Measurements from ENCODE around the gene BPIFB3.

Gene BPIFB3

DNA sequence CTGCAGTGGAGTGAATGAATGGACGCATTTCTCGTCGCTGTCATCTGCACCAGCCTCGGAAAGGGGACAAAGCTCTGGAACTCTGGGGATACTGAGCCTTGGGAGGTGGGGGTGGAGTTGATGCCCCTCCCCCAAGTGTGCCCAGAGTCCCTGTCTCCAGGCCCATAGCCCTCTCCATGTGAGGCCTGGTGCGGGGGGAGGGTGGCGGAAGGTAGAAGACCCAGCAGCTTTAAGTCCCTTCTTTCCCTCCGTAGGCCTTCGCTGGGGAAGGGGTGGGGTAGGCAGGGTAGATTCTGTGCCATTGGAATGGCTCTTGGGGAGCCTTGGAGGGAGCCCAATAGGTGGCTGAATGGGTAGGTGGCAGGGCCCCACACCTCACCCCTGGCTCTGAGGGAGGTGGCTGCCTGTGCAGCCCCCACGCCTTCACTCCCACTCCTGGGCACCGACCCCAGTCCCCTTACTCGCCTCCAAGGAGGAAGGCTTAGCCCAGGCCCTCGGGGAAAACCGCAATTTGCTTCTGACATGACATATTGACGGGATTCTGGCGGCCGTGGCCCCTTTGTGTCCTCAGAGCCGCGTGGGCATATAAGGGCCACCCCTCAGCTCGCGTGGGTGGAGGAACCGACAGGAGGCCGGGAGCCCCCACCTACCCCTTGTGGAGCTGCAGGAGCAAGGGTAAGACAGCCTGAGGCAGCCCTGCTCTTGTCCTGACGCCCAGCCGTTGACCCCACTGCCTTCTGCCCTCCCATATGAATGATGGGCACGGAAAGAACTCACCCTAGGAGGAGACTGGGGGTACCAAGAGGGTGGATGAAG lies at the start of gene BPIFB3:
Gene BPIFB3 (plus strand): TSS at position 613 of the 816 bp plus-strand sequence. CDS start 1,533 bp downstream, outside the sequence.
- no peak for DNase-seq
- TF ChIP-seq POLR2A (IDR thresholded peaks at IDR 0.05; ENCODE audit: low read length) (no peak), GATA1 (IDR thresholded peaks at IDR 0.05; ENCODE audit: low read depth, low read length) (no peak)

DNA sequence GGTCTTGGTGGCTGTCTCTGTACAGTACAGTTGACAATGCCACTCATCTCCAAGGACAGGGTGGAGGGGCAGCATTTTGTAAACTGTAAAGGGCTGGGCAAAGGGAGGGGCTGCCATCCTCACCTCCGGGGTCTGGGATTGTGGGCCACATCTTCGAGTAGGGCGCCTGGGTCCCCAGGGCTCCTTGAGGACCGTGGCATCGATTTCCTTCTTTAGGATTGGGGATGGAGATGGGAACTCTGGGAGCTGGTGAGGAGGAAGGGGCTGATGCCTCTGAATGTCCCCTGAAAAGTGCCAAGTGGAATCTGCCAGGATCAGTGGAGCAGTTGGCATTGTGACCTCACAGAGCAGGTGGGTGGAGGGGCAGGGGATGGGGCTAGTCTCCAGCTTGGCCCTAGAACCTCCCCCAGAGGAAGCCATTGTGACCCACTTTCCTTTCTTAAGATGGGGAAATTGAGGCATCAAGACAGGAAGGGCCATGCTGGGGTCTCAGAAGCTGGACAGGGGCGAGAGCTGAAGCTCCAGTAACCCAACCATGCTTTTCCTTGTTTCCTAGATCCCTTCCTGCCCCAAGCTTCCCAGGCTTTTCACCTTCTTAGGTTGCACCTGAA lies 49.5 kb upstream of the BPIFB3 start, which contains the start of gene SUN5:
Gene SUN5 (minus strand): TSS at position 293 of the 611 bp plus-strand sequence. CDS start 93 bp downstream, at position 200.
- no peak for DNase-seq
- TF ChIP-seq POLR2A (IDR thresholded peaks at IDR 0.05; ENCODE audit: low read length) = no peak
- TF ChIP-seq GATA1 (IDR thresholded peaks at IDR 0.05; ENCODE audit: low read depth, low read length) = no peak

DNA sequence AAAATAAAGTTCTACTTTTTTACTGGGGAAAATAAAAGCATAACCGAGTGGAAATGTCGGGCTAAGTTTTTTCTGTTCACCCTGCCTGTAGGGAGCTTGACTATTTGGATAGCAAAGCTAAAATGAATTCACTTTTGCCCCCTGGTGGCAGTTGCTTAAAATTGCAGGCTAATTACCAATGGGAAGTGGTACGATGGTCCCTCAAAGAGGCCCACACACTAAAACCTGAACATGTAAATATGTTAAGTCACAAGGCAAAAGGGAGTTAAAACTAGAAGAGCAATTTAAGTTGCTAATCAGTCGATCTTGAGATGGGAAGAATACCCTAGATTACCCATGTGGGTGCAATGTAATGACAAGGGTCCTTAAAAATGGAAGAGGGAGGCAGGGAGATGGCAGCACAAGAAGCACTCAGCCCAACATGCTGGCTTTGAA lies 48.6 kb upstream of the BPIFB3 start:
- peak; percentile 32 to 53 for DNase-seq
- no peak for TF ChIP-seq GATA1 (IDR thresholded peaks at IDR 0.05; ENCODE audit: low read depth, low read length)
- no peak for TF ChIP-seq POLR2A (IDR thresholded peaks at IDR 0.05; ENCODE audit: low read length)

DNA sequence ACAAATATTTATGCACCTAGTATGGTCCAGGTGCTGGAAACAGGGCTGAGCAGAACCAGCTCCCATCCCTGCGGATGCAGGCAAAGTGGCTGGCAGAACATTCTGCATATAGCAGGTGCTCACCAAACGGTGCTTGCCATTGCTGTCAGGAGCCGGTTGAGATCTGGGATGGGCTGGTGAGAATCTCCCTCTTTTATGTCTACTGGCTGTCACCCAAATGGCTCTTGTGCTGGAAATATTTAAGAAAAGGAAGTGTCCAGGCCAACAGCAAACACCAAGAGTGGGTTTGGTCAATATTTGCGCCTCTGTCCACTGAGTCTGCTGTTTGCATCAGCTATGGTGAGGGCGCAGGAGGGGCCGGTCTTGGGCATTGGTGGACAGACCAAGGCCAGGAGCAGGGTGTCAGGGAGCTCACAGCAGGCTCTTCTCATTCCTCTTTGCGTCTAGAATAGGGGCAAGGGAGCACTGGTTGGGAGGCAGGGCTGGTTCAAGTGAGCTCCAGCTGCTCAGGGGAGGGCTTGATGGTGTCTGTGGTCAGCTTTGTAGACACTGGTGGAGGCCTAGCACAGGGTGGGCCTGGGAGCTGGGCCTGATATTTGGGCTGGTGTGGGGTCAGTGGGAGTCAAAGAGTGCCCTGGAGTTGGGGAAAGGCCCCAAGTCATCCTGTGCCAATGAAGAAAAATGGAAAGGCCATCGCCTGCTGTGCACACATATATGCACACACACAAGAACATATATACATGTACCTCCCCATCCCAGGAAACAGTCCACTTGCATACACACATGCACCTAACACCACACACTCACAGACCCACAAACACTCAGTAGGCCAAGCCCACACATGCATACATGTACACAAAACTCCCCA lies 47.6 kb upstream of the BPIFB3 start:
- no peak for DNase-seq
- no peak for TF ChIP-seq POLR2A (IDR thresholded peaks at IDR 0.05; ENCODE audit: low read length)
- no peak for TF ChIP-seq GATA1 (IDR thresholded peaks at IDR 0.05; ENCODE audit: low read depth, low read length)

DNA sequence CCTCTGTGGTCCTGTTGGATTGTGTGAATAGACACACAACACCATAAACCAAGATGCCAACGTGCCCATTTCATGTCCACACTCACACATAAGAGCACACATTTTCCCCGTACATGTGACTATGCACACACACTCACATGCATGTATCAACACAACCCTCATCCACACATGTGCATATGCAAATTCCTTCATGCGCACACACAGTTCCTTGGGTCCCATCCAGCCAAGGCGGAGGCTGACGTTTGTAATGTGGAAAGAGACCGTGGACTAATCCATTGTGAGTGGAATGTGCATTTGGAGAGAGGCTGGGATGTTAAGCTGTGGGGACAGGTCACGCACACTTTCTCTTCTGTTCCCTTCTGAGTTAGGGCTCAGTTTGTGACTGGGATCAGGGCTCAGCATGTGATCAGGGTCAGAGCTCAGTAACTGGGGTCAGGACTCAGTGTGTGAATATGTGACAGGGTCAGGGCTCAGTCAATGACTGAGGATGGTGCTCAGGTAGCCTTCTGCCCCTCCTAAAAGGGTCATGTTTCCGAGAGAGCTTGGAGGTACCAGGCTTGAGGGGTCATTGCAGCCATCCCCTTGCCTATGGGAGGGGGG lies 46.8 kb upstream of the BPIFB3 start:
- no peak for TF ChIP-seq GATA1 (IDR thresholded peaks at IDR 0.05; ENCODE audit: low read depth, low read length)
- no peak for TF ChIP-seq POLR2A (IDR thresholded peaks at IDR 0.05; ENCODE audit: low read length)
- DNase-seq = no peak

GRCh38 chr20:33007376-33008335 lies 46.0 kb upstream of the BPIFB3 start, which contains the start of gene BPIFB2:
Gene BPIFB2, plus strand, starts transcription at chr20:33007704. Its CDS starts 871 bp downstream, at chr20:33008575.
- DNase-seq = no peak
- TF ChIP-seq POLR2A (IDR thresholded peaks at IDR 0.05; ENCODE audit: low read length) = no peak
- no peak for TF ChIP-seq GATA1 (IDR thresholded peaks at IDR 0.05; ENCODE audit: low read depth, low read length)

DNA sequence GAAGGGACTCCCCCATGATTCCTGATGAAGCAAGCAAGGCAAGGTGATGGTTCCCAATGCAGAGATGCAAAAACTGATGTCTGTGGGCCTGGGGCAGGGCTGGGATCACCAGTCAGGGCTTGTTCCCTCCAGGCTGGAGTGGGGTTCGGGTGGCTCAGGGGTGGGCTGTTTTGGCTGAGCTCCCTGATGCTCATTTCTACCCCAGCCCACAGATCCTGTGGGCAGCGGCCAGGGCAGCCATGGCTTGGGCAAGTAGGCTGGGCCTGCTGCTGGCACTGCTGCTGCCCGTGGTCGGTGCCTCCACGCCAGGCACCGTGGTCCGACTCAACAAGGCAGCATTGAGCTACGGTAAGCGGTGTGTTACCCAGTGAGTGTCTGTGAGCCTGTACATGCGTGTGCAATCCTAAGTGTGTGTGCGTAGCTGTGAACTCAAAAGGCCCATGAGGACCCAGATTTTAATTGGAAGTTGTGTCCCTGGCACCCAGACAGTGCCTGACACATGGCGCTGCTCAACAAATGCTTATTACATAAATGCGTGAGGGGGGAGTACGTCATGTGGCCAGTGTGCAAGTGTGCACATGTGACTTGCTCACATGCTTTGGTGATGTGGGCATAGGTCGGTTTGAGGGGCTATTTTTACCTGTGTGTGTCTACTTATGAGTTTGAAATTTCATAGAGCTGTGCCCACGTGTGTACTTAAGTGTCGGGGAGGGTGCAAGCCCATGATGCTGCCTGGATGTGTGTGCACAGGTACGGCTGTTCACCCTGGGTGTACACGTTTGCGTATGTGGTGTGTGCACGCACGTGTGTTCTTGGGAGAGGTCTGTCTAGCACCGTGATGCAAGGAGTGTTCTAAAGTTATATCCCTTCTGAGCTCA lies 45.1 kb upstream of the BPIFB3 start:
- DNase-seq = no peak
- TF ChIP-seq GATA1 (IDR thresholded peaks at IDR 0.05; ENCODE audit: low read depth, low read length) (no peak), POLR2A (IDR thresholded peaks at IDR 0.05; ENCODE audit: low read length) (no peak)

- TF ChIP-seq GATA1 (IDR thresholded peaks at IDR 0.05; ENCODE audit: low read depth, low read length) (no peak), POLR2A (IDR thresholded peaks at IDR 0.05; ENCODE audit: low read length) (no peak)
- DNase-seq = no peak
Measured at GRCh38 chr20:33009214-33010132, 44.2 kb upstream of the BPIFB3 start.

DNA sequence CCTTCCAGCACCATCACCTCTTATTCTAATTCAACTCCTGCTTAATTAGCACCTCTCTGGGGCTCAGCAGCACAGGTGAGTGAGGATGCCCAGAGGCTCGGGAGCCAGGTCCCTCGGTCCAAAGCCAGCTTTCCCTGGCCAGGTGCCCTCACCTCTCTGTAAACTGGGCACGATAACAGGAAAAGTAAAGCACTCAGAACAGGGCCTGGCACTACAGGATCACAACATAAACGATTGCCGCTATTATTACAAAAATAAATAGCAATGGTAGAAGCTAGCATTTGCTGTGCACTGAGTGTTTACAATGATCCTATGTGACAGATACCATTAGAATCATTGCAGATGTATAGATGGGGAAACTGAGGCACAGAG lies 43.6 kb upstream of the BPIFB3 start:
- TF ChIP-seq GATA1 (IDR thresholded peaks at IDR 0.05; ENCODE audit: low read depth, low read length) = no peak
- no peak for TF ChIP-seq POLR2A (IDR thresholded peaks at IDR 0.05; ENCODE audit: low read length)
- DNase-seq = no peak

DNA sequence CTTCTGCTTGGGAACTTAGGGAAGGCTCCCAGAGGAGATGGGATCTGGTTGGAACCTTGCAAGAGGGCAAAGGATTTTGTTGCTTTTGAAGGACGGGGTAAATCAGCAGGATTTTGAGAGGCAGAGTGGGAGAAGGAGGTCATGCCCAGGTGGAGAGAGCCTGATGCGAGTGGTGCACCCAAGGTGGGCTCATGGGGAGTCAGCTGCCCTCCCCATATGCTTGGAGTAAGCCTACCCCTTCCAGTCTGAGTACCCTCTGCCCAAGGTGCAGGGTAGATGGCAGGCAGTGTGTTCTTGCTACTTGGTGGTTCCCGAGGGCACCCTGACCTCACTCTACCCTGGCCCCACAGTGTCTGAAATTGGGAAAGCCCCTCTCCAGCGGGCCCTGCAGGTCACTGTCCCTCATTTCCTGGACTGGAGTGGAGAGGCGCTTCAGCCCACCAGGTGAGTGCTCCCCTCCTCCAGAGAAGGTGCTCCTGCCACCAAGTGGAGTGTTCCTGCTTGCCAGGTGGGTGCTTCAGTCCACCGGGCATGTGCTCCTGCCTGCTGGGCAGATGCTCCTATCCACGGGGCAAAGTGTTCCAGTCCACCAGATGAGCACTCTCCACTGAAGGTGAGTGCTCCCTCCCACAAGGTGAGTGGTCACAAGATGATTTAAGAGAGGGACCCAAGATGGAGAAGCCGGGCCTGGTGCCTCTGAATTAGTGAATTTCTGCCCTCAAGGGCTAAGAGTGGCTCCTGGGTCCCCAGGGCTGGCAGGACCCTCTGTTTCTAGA lies 42.8 kb upstream of the BPIFB3 start:
- TF ChIP-seq POLR2A (IDR thresholded peaks at IDR 0.05; ENCODE audit: low read length) (no peak), GATA1 (IDR thresholded peaks at IDR 0.05; ENCODE audit: low read depth, low read length) (no peak)
- no peak for DNase-seq
